ENCODE measurements around the gene ADGRL3. TPM values are rescaled to one million over a fixed set of nuclear protein-coding genes. Genes with fewer than 3 reads are reported as not detected.

Gene ADGRL3
- total RNA-seq, 1 donor from 2014 or later = 18.7 TPM

- H3K4me1 Mint-ChIP-seq (ENCODE audit: unreplicated experiment) = peaks cover 7% of the 10 kb centered on the region
- H3K36me3 Mint-ChIP-seq (ENCODE audit: unreplicated experiment) = no peaks in the 10 kb centered on the region
- peaks cover 2% of the 10 kb centered on the region for H3K27me3 Mint-ChIP-seq (ENCODE audit: unreplicated experiment)
- peak overlapping the region; percentile 6 for H3K4me3 Mint-ChIP-seq (ENCODE audit: unreplicated experiment)
- no peaks in the 10 kb centered on the region for H3K9me3 Mint-ChIP-seq (ENCODE audit: unreplicated experiment)
- no peak for DNase-seq (ENCODE audit: extremely low spot score, unreplicated experiment)
- no peak overlapping the region for H3K27ac Mint-ChIP-seq (ENCODE audit: unreplicated experiment)
- TF ChIP-seq, protein P1, sequence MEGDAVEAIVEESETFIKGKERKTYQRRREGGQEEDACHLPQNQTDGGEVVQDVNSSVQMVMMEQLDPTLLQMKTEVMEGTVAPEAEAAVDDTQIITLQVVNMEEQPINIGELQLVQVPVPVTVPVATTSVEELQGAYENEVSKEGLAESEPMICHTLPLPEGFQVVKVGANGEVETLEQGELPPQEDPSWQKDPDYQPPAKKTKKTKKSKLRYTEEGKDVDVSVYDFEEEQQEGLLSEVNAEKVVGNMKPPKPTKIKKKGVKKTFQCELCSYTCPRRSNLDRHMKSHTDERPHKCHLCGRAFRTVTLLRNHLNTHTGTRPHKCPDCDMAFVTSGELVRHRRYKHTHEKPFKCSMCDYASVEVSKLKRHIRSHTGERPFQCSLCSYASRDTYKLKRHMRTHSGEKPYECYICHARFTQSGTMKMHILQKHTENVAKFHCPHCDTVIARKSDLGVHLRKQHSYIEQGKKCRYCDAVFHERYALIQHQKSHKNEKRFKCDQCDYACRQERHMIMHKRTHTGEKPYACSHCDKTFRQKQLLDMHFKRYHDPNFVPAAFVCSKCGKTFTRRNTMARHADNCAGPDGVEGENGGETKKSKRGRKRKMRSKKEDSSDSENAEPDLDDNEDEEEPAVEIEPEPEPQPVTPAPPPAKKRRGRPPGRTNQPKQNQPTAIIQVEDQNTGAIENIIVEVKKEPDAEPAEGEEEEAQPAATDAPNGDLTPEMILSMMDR (IDR thresholded peaks at IDR 0.05) = no peak
Observed at GRCh38 chr4:61886131-61886530, 686.0 kb downstream of the ADGRL3 start.

GRCh38 chr4:61889117-61889516, 689.0 kb downstream of the ADGRL3 start:
- no peak for DNase-seq (ENCODE audit: extremely low spot score, unreplicated experiment)
- peaks cover 7% of the 10 kb centered on the region for H3K4me1 Mint-ChIP-seq (ENCODE audit: unreplicated experiment)

GRCh38 chr4:61890321-61890720, 690.2 kb downstream of the ADGRL3 start:
- TF ChIP-seq, protein P1 (IDR thresholded peaks at IDR 0.05) = no peak
- H3K4me3 Mint-ChIP-seq (ENCODE audit: unreplicated experiment) = no peak overlapping the region
- DNase-seq (ENCODE audit: extremely low spot score, unreplicated experiment) = no peak
- H3K27ac Mint-ChIP-seq (ENCODE audit: unreplicated experiment) = no peak overlapping the region
- peaks cover 3% of the 10 kb centered on the region for H3K27me3 Mint-ChIP-seq (ENCODE audit: unreplicated experiment)
- H3K9me3 Mint-ChIP-seq (ENCODE audit: unreplicated experiment) = no peaks in the 10 kb centered on the region
- H3K4me1 Mint-ChIP-seq (ENCODE audit: unreplicated experiment) = peaks cover 7% of the 10 kb centered on the region
- no peaks in the 10 kb centered on the region for H3K36me3 Mint-ChIP-seq (ENCODE audit: unreplicated experiment)

More at GRCh38 chr4:61889117-61889516, 689.0 kb downstream of the ADGRL3 start:
- Mint-ChIP-seq H3K27ac (ENCODE audit: unreplicated experiment) (no peak overlapping the region), H3K9me3 (ENCODE audit: unreplicated experiment) (no peaks in the 10 kb centered on the region), H3K36me3 (ENCODE audit: unreplicated experiment) (no peaks in the 10 kb centered on the region), H3K27me3 (ENCODE audit: unreplicated experiment) (peaks cover 3% of the 10 kb centered on the region), H3K4me3 (ENCODE audit: unreplicated experiment) (no peak overlapping the region)
- TF ChIP-seq, protein P1 (IDR thresholded peaks at IDR 0.05) = no peak

DNA sequence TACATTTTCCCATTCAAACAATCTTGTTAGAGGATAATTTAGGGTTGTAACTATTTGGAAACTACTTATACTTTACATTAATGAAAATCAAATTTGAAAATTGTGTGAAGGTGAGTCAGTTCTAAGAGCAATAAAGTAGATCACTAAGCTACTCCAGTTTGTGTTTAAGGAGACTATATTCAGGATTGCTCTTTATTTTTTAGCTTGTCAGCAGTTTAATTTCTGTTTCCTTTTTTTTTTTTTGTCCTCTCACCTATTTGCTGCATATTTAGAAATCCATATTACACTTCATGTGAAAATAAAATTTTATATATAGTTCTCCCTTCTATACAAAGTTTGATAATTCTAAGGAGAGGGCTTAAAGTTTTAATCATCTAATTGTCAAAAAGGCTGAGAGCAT, 691.8 kb downstream of the ADGRL3 start:
- Mint-ChIP-seq H3K4me3 (ENCODE audit: unreplicated experiment) (no peak overlapping the region), H3K4me1 (ENCODE audit: unreplicated experiment) (no peaks in the 10 kb centered on the region), H3K9me3 (ENCODE audit: unreplicated experiment) (no peaks in the 10 kb centered on the region), H3K27me3 (ENCODE audit: unreplicated experiment) (peaks cover 3% of the 10 kb centered on the region), H3K27ac (ENCODE audit: unreplicated experiment) (no peak overlapping the region), H3K36me3 (ENCODE audit: unreplicated experiment) (no peaks in the 10 kb centered on the region)
- TF ChIP-seq, protein P1 (IDR thresholded peaks at IDR 0.05) = no peak
- no peak for DNase-seq (ENCODE audit: extremely low spot score, unreplicated experiment)

DNA sequence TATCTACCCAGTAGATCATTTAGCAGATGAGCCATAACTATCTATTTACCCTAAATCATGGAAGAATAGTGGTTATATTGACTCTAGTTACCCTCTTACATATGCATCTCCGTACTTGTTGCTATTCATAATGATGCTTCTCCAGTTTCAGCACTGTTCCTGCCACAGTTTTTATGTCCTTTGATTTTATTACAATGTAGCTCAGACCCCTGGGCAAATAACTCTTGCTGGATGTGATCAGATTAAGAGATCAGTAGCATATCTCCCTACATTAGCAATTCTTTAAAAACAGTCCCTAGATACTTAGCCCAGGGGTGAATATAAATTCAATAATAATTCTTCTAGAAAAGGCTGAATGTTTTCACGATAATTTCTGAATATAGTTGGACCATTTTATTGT, 696.5 kb downstream of the ADGRL3 start:
- no peaks in the 10 kb centered on the region for H3K36me3 Mint-ChIP-seq (ENCODE audit: unreplicated experiment)
- H3K4me1 Mint-ChIP-seq (ENCODE audit: unreplicated experiment) = no peaks in the 10 kb centered on the region
- H3K9me3 Mint-ChIP-seq (ENCODE audit: unreplicated experiment) = no peaks in the 10 kb centered on the region
- no peak for DNase-seq (ENCODE audit: extremely low spot score, unreplicated experiment)
- TF ChIP-seq, protein P1 (IDR thresholded peaks at IDR 0.05) = no peak
- H3K4me3 Mint-ChIP-seq (ENCODE audit: unreplicated experiment) = no peak overlapping the region
- no peaks in the 10 kb centered on the region for H3K27me3 Mint-ChIP-seq (ENCODE audit: unreplicated experiment)
- H3K27ac Mint-ChIP-seq (ENCODE audit: unreplicated experiment) = no peak overlapping the region

All from osteocyte (in vitro differentiated cells).